HepG2 (cell line): ENCODE results near the gene NTM. TPM values are rescaled to one million over a fixed set of nuclear protein-coding genes. Genes with fewer than 3 reads are reported as not detected.

ENCODE experiments used
- ATAC-seq: fragments of 200-7000 bp; cut with Tn5 transposase; 3 replicates; pipeline ENCODE4 v1.9.1; 2020; ENCODE audit warnings: mild to moderate bottlenecking, moderate library complexity
- BruUV-seq: library from RNA; stranded (reverse); fragments of 400-500 nt; replicated peaks from 2 replicates; lab custom pipeline; 2021; lab: Mats Ljungman, UMichigan
- CTCF ChIA-PET: fragments of 300-600 bp; formaldehyde crosslinking; extraction: SDS; loops from one replicate; lab custom pipeline; 2021; ENCODE audit warnings: low total read pairs, inconsistent platforms, low intra/inter-chr PET ratio; lab: Yijun Ruan, JAX
- POLR2A ChIA-PET: fragments of 350-600 bp; sonication (Branson Sonifier 250); formaldehyde crosslinking; loops from one replicate; lab custom pipeline; 2020; ENCODE audit warnings: antibody characterized with exemption, inconsistent platforms; lab: Yijun Ruan, JAX
- DNase-seq: peaks from one replicate; pipeline ENCODE4 v3.0.0-alpha.2; 2015; ENCODE audit warnings: low spot score
- FAIRE-seq: peaks from 3 replicates; lab custom pipeline; 2011; peaks lifted over from hg19 to GRCh38; lab: Jason Lieb, UNC
- H2AFZ ChIP-seq: one replicate; pipeline ENCODE4 v1.6.1; 2011; ENCODE audit warnings: low read length, inconsistent platforms
- H3K27ac ChIP-seq: fragments of 300-600 bp; 3 replicates; pipeline ENCODE4 v1.8.0; 2011; ENCODE audit warnings: mixed run types, mild to moderate bottlenecking, mixed read lengths, low read length, inconsistent platforms; ENCODE audit not compliant: insufficient read depth; ENCODE audit errors: extremely low read length
- H3K27me3 ChIP-seq, 2 experiments: fragments of 200-600 bp in 1 of 2; 2 replicates in 1 of 2; 3 replicates in 1 of 2; pipeline versions ENCODE4 v1.6.0 to v1.8.0; 2011; ENCODE audit warnings: low read length in 2 of 2, mild to moderate bottlenecking in 2 of 2, moderate library complexity in 2 of 2, inconsistent platforms in 1 of 2; ENCODE audit not compliant: insufficient read depth in 2 of 2, control insufficient read depth in 1 of 2
- H3K36me3 ChIP-seq, 2 experiments: fragments of 200-600 bp in 1 of 2; replicated peaks in 1 of 2; 2 replicates in 1 of 2; 3 replicates in 1 of 2; pipeline versions ENCODE4 v1.5.1 to v1.8.0; 2011; ENCODE audit warnings: low read length in 2 of 2, inconsistent platforms in 1 of 2; ENCODE audit not compliant: insufficient read depth in 2 of 2, control insufficient read depth in 1 of 2
- H3K4me1 ChIP-seq: 2 replicates; pipeline ENCODE4 v1.5.1; 2012; ENCODE audit warnings: low read length, inconsistent platforms; ENCODE audit not compliant: insufficient read depth
- H3K4me2 ChIP-seq: 2 replicates; pipeline ENCODE4 v1.6.0; 2011; ENCODE audit warnings: low read depth, low read length, inconsistent platforms
- H3K4me3 ChIP-seq, 3 experiments: fragments of 200-600 bp in 1 of 3; sonication (generic), shearing (Covaris generic) in 1 of 3; replicated peaks in 1 of 3; 2 replicates each; pipeline ENCODE4 v1.5.1; 2011 to 2016; ENCODE audit warnings: low read length in 3 of 3, inconsistent platforms in 2 of 3, low read depth in 2 of 3, mild to moderate bottlenecking in 2 of 3, control low read depth in 1 of 3, mixed read lengths in 1 of 3; ENCODE audit not compliant: insufficient read depth in 1 of 3
- H3K79me2 ChIP-seq: one replicate; pipeline ENCODE4 v1.6.1; 2011; ENCODE audit warnings: low read length, inconsistent platforms; ENCODE audit not compliant: insufficient read depth
- H3K9ac ChIP-seq: 2 replicates; pipeline ENCODE4 v1.6.0; 2011; ENCODE audit warnings: mild to moderate bottlenecking, low read depth, low read length, inconsistent platforms; ENCODE audit not compliant: insufficient read depth
- H3K9me3 ChIP-seq: 2 replicates; pipeline ENCODE4 v1.5.1; 2012; ENCODE audit warnings: mild to moderate bottlenecking, low read length
- H4K20me1 ChIP-seq: 2 replicates; pipeline ENCODE4 v1.6.0; 2011; ENCODE audit warnings: inconsistent platforms, mild to moderate bottlenecking, low read length, moderate library complexity; ENCODE audit not compliant: insufficient read depth
- AGO2 ChIP-seq: fragments of 200-400 bp; formaldehyde crosslinking; optimal IDR thresholded peaks from 2 replicates; pipeline ENCODE3; 2017; ENCODE audit warnings: mild to moderate bottlenecking, low read depth, low read length, moderate library complexity
- HES4 ChIP-seq: sonication (generic); formaldehyde crosslinking; IDR thresholded peaks from 2 replicates; pipeline ENCODE4 v1.9.0; 2021; ENCODE audit warnings: mild to moderate bottlenecking, missing genetic modification reagents, borderline replicate concordance
- KDM5B ChIP-seq: sonication (generic); formaldehyde crosslinking; IDR thresholded peaks from 2 replicates; pipeline ENCODE4 v1.4.0; 2020; ENCODE audit warnings: missing genetic modification reagents, mild to moderate bottlenecking, borderline replicate concordance
- NCOA1 ChIP-seq: sonication (generic); formaldehyde crosslinking; IDR thresholded peaks from 2 replicates; pipeline ENCODE4 v1.9.0; 2021; ENCODE audit warnings: missing genetic modification reagents
- SOX13 ChIP-seq, 3 experiments: fragments of 450-650 bp in 1 of 3; sonication (generic) in 1 of 3; formaldehyde crosslinking in 1 of 3; IDR thresholded peaks in 2 of 3; conservative IDR thresholded peaks in 1 of 3; 2 replicates each; pipeline versions ENCODE4 v1.5.0 to v1.6.1; 2016 to 2020; ENCODE audit warnings: antibody characterized with exemption in 1 of 3, mild to moderate bottlenecking in 1 of 3, missing compliant biosample characterization in 1 of 3, missing genetic modification reagents in 1 of 3, moderate library complexity in 1 of 3
- SP2 ChIP-seq: sonication (generic); formaldehyde crosslinking; IDR thresholded peaks from 2 replicates; pipeline ENCODE4 v1.5.1; 2020; ENCODE audit warnings: mild to moderate bottlenecking, missing genetic modification reagents
- SRSF9 ChIP-seq: fragments of 200-400 bp; formaldehyde crosslinking; IDR thresholded peaks from 2 replicates; pipeline ENCODE4 v1.6.1; 2018; ENCODE audit warnings: borderline replicate concordance, mild to moderate bottlenecking, low read depth, low read length; ENCODE audit not compliant: insufficient read depth, poor library complexity, severe bottlenecking
- SSRP1 ChIP-seq: IDR thresholded peaks from 2 replicates; pipeline ENCODE4 v1.6.1; 2016; ENCODE audit warnings: control low read depth
- TBP ChIP-seq: sonication (generic); formaldehyde crosslinking; IDR thresholded peaks from 2 replicates; pipeline ENCODE4 v1.5.0; 2020; ENCODE audit warnings: missing genetic modification reagents
- TOPORS ChIP-seq: sonication (generic); formaldehyde crosslinking; IDR thresholded peaks from 2 replicates; pipeline ENCODE4 v1.8.0; 2023; ENCODE audit warnings: mild to moderate bottlenecking, missing genetic modification reagents
- ZNF589 ChIP-seq: sonication (generic); formaldehyde crosslinking; conservative IDR thresholded peaks from 2 replicates; pipeline ENCODE4 v1.8.0; 2022; ENCODE audit warnings: mild to moderate bottlenecking, moderate library complexity, missing genetic modification reagents
- ZNF644 ChIP-seq: IDR thresholded peaks from 2 replicates; pipeline ENCODE4 v1.6.1; 2016; ENCODE audit warnings: low read depth
- ZNF768 ChIP-seq: sonication (generic); formaldehyde crosslinking; IDR thresholded peaks from 2 replicates; pipeline ENCODE4 v1.4.0; 2020; ENCODE audit warnings: missing genetic modification reagents
- ZNF772 ChIP-seq: sonication (generic); formaldehyde crosslinking; IDR thresholded peaks from 2 replicates; pipeline ENCODE4 v1.5.0; 2020; ENCODE audit warnings: mild to moderate bottlenecking, missing genetic modification reagents
- ZNF839 ChIP-seq: sonication (generic); formaldehyde crosslinking; IDR thresholded peaks from 2 replicates; pipeline ENCODE4 v1.4.0; 2020; ENCODE audit warnings: missing genetic modification reagents, mild to moderate bottlenecking, borderline replicate concordance
- ZSCAN12 ChIP-seq: sonication (generic); formaldehyde crosslinking; IDR thresholded peaks from 2 replicates; pipeline ENCODE4 v1.9.0; 2021; ENCODE audit warnings: mild to moderate bottlenecking, missing genetic modification reagents
- WGBS: methylation state at CpG from one replicate; pipeline ENCODE4 v1.1.6; 2017; ENCODE audit warnings: low lambda C conversion rate; 5-methylcytosine and 5-hydroxymethylcytosine counted together
- in situ Hi-C: cut with HindIII; loops from 2 replicates; pipeline ENCODE4 v1.10.0; 2017; ENCODE audit warnings: low pct_unique_long_range_greater_than_20kb; ENCODE audit not compliant: extremely low pct_ligation_motif_present
- intact Hi-C: fragments of 100-400 bp; cut with micrococcal nuclease; formaldehyde crosslinking; loops from one replicate; pipeline ENCODE4 v1.10.0; 2022; ENCODE audit not compliant: unreplicated experiment
- polyA plus RNA-seq, 8 experiments: library from polyadenylated mRNA; depleted of rRNA in 3 of 8; stranded (reverse) in 7 of 8; unstranded in 1 of 8; fragments of >200 nt; fragmentation: Illumina TruSeq in 4 of 8; extraction: Trizol in 4 of 8; gene quantifications; 2 replicates each; pipeline versions ENCODE4 v1.2.1 to v1.2.3, GENCODE V29; 2011 to 2016; ENCODE audit warnings: low read depth in 4 of 8, missing spikeins in 1 of 8, mixed read lengths in 1 of 8; ENCODE audit not compliant: insufficient read depth in 1 of 8
- total RNA-seq, 5 experiments: library from RNA; depleted of rRNA; stranded (reverse); fragments of >200 nt; fragmentation: Illumina TruSeq; extraction: Trizol; gene quantifications; 2 replicates each; pipeline ENCODE4 v1.2.3, GENCODE V29; 2016; ENCODE audit warnings: low read depth in 1 of 5
- TF ChIP-seq, protein P1 (sequence below): sonication (generic); formaldehyde crosslinking; IDR thresholded peaks from 2 replicates; pipeline ENCODE4 v1.4.0; 2020; ENCODE audit warnings: mild to moderate bottlenecking, low read depth, missing genetic modification reagents
- TF ChIP-seq, protein P2 (sequence below): IDR thresholded peaks from 2 replicates; pipeline ENCODE4 v1.6.1; 2012; ENCODE audit warnings: inconsistent platforms
- TF ChIP-seq, protein P3 (sequence below): IDR thresholded peaks from 2 replicates; pipeline ENCODE4 v1.6.1; 2016; ENCODE audit warnings: low read depth, borderline replicate concordance
- TF ChIP-seq, protein P4 (sequence below): sonication (generic); formaldehyde crosslinking; IDR thresholded peaks from 2 replicates; pipeline ENCODE4 v1.4.0; 2020; ENCODE audit warnings: mild to moderate bottlenecking, low read depth, missing genetic modification reagents
- TF ChIP-seq, protein P5 (sequence below): sonication (generic); formaldehyde crosslinking; IDR thresholded peaks from 2 replicates; pipeline ENCODE4 v1.4.0; 2020; ENCODE audit warnings: mild to moderate bottlenecking, missing genetic modification reagents

NTM gene
- total and polyA plus RNA-seq, 2 of the 13 experiments (the other 11 are each of a cell fraction or from before 2014, with no cell fraction given) = not detected

DNA sequence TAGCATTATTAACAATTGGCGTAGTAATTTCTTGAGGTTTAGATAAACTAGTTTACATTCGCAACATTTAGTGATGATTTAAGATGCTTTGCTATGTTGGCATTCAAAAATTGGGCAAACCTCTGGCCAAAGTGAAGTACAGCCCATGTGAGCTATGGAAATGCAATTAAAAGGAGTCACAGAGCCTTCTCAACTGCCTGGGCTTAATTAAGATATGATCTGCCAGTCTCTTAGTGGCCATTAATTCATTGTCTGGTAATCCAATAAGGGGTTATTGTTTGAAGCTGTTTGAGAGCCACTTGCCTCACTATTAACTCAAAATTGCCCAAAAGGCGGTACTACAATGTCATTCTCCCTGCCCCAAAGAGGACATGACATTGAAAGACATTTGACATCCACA lies 608.9 kb downstream of the NTM start (continued):
- TF ChIP-seq SOX13 (IDR thresholded peaks at IDR 0.05) (no peak), SOX13 (CRISPR knock-in tag; conservative IDR thresholded peaks at IDR 0.05 in 1 of 2, IDR thresholded peaks at IDR 0.05 in 1 of 2) (no peak), KDM5B (CRISPR knock-in tag) (no peak), TBP (CRISPR knock-in tag) (no peak), ZNF589 (CRISPR knock-in tag) (no peak), SP2 (CRISPR knock-in tag) (no peak), TOPORS (no peak), ZSCAN12 (CRISPR knock-in tag) (no peak), SSRP1 (no peak)
- TF ChIP-seq, protein P1, sequence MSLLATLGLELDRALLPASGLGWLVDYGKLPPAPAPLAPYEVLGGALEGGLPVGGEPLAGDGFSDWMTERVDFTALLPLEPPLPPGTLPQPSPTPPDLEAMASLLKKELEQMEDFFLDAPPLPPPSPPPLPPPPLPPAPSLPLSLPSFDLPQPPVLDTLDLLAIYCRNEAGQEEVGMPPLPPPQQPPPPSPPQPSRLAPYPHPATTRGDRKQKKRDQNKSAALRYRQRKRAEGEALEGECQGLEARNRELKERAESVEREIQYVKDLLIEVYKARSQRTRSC (CRISPR knock-in tag) = no peak
- TF ChIP-seq, protein P2, sequence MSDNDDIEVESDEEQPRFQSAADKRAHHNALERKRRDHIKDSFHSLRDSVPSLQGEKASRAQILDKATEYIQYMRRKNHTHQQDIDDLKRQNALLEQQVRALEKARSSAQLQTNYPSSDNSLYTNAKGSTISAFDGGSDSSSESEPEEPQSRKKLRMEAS = no peak

DNA sequence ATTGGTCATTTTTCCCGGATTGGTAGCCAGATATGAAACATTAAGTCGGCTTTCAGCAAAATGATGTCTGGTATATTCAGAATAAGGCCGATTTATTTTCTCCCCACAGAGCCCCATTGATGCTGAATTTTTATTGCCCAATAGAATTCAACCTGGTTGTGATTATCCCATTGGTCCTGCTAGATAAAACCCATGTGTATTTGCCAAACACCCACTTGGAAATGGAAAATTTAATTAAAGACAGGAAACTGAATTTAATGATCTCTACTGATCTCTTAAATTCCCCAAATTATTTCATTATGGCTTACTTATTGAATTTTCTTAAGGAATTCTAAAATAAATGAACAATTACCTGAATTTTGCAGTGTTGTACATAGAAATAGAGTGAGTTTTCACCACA lies 609.8 kb downstream of the NTM start:
- DNase-seq = no peak
- no TSS peak for BruUV-seq
- FAIRE-seq = no peak
- Histone ChIP-seq H3K9ac (no peak overlapping the region), H3K4me3 (no peak overlapping the region), H3K79me2 (no peaks in the 10 kb centered on the region), H3K4me2 (no peak overlapping the region), H3K4me1 (no peaks in the 10 kb centered on the region), H4K20me1 (no peaks in the 10 kb centered on the region), H2AFZ (no peak overlapping the region), H3K9me3 (peaks cover 8% of the 10 kb centered on the region; the same call in 1 of the 2 replicates), H3K36me3 (no peaks in the 10 kb centered on the region), H3K27me3 (no peaks in the 10 kb centered on the region; a peak in 1 of 5 replicates), H3K27ac (no peak overlapping the region)
- 2% methylated on average over 3 of the region's 3 CpGs for WGBS
- CTCF ChIA-PET = no interaction called here
- in situ Hi-C loops (no loop called here), intact Hi-C loops (no loop called here)
- no peak for ATAC-seq
- POLR2A ChIA-PET = no interaction called here
- TF ChIP-seq ZNF644 (CRISPR knock-in tag) (no peak), NCOA1 (CRISPR knock-in tag) (no peak), AGO2 (no peak), SRSF9 (no peak), HES4 (no peak), ZNF772 (CRISPR knock-in tag) (no peak), ZNF768 (CRISPR knock-in tag) (no peak), ZNF839 (no peak)
- TF ChIP-seq, protein P3, sequence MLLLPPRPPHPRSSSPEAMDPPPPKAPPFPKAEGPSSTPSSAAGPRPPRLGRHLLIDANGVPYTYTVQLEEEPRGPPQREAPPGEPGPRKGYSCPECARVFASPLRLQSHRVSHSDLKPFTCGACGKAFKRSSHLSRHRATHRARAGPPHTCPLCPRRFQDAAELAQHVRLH = no peak
- TF ChIP-seq, protein P4, sequence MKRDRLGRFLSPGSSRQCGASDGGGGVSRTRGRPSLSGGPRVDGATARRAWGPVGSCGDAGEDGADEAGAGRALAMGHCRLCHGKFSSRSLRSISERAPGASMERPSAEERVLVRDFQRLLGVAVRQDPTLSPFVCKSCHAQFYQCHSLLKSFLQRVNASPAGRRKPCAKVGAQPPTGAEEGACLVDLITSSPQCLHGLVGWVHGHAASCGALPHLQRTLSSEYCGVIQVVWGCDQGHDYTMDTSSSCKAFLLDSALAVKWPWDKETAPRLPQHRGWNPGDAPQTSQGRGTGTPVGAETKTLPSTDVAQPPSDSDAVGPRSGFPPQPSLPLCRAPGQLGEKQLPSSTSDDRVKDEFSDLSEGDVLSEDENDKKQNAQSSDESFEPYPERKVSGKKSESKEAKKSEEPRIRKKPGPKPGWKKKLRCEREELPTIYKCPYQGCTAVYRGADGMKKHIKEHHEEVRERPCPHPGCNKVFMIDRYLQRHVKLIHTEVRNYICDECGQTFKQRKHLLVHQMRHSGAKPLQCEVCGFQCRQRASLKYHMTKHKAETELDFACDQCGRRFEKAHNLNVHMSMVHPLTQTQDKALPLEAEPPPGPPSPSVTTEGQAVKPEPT (CRISPR knock-in tag) = no peak
- TF ChIP-seq, protein P5, sequence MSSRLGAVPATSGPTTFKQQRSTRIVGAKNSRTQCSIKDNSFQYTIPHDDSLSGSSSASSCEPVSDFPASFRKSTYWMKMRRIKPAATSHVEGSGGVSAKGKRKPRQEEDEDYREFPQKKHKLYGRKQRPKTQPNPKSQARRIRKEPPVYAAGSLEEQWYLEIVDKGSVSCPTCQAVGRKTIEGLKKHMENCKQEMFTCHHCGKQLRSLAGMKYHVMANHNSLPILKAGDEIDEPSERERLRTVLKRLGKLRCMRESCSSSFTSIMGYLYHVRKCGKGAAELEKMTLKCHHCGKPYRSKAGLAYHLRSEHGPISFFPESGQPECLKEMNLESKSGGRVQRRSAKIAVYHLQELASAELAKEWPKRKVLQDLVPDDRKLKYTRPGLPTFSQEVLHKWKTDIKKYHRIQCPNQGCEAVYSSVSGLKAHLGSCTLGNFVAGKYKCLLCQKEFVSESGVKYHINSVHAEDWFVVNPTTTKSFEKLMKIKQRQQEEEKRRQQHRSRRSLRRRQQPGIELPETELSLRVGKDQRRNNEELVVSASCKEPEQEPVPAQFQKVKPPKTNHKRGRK (CRISPR knock-in tag) = no peak
